HFF-Myc (cell line): Measurements from ENCODE around the gene SCYGR6.
A peak's percentile ranks its signal among the peaks of the same experiment; 100 is the strongest.

Experiments
- DNase-seq: peaks from one replicate; pipeline ENCODE4 v3.0.0-alpha.2; 2011; ENCODE audit warnings: low read depth; ENCODE audit errors: extremely low read depth
- H3K4me3 ChIP-seq: replicated peaks from 2 replicates; pipeline ENCODE4 v1.5.1; 2011; ENCODE audit warnings: low read depth, mild to moderate bottlenecking, control low read depth, low read length
- CTCF ChIP-seq: IDR thresholded peaks from 2 replicates; pipeline ENCODE4 v1.5.1; 2012; ENCODE audit warnings: mild to moderate bottlenecking, low read depth, low read length, control low read depth; ENCODE audit errors: missing control alignments

The SCYGR6 gene

GRCh38 chr2:227713291-227713690 lies 11.3 kb downstream of the SCYGR6 start:
- TF ChIP-seq CTCF: no peak
- no peak overlapping the region for H3K4me3 ChIP-seq
- no peak for DNase-seq

GRCh38 chr2:227710986-227711385 lies 13.6 kb downstream of the SCYGR6 start:
- TF ChIP-seq CTCF: no peak
- no peak overlapping the region for H3K4me3 ChIP-seq
- no peak for DNase-seq

GRCh38 chr2:227707390-227707789 lies 17.2 kb downstream of the SCYGR6 start:
- no peak for TF ChIP-seq CTCF
- DNase-seq: no peak
- no peak overlapping the region for H3K4me3 ChIP-seq

GRCh38 chr2:227706859-227707258 lies 17.7 kb downstream of the SCYGR6 start:
- H3K4me3 ChIP-seq: no peak overlapping the region
- DNase-seq: no peak
- no peak for TF ChIP-seq CTCF

GRCh38 chr2:227703961-227704360 lies 20.6 kb downstream of the SCYGR6 start:
- no peak for TF ChIP-seq CTCF
- no peak overlapping the region for H3K4me3 ChIP-seq
- peak; percentile 7 for DNase-seq

- no peak for DNase-seq
- TF ChIP-seq CTCF: no peak
- H3K4me3 ChIP-seq: no peak overlapping the region
These were observed 21.3 kb downstream of the SCYGR6 start for GRCh38 chr2:227703280-227703732.

GRCh38 chr2:227701556-227701955 lies 23.0 kb downstream of the SCYGR6 start:
- TF ChIP-seq CTCF: no peak
- DNase-seq: no peak
- H3K4me3 ChIP-seq: no peak overlapping the region
